K562 (cell line): Measurements from ENCODE around the gene EFR3B.

ENCODE experiments used
- CREB1 ChIP-seq, 2 experiments: sonication (generic) in 1 of 2; formaldehyde crosslinking in 1 of 2; IDR thresholded peaks; 2 replicates each; pipeline versions ENCODE4 v1.6.1 to v1.8.0; 2012 to 2022; ENCODE audit warnings: inconsistent platforms in 1 of 2, mild to moderate bottlenecking in 1 of 2, missing genetic modification reagents in 1 of 2, moderate library complexity in 1 of 2
- EP300 ChIP-seq: IDR thresholded peaks from 2 replicates; pipeline ENCODE4 v1.6.1; 2012; ENCODE audit warnings: low read length, improper control_type of control experiment
- SNRNP70 ChIP-seq: fragments of 200-400 bp; formaldehyde crosslinking; optimal IDR thresholded peaks from 2 replicates; pipeline ENCODE3; 2017; ENCODE audit warnings: low read depth, low read length
- TEAD4 ChIP-seq, 2 experiments: sonication (generic) in 1 of 2; formaldehyde crosslinking in 1 of 2; IDR thresholded peaks; 2 replicates each; pipeline versions ENCODE4 v1.6.1 to v1.8.0; 2012 to 2022; ENCODE audit warnings: borderline replicate concordance in 1 of 2, inconsistent platforms in 1 of 2, low read length in 1 of 2, mild to moderate bottlenecking in 1 of 2, missing genetic modification reagents in 1 of 2

DNA sequence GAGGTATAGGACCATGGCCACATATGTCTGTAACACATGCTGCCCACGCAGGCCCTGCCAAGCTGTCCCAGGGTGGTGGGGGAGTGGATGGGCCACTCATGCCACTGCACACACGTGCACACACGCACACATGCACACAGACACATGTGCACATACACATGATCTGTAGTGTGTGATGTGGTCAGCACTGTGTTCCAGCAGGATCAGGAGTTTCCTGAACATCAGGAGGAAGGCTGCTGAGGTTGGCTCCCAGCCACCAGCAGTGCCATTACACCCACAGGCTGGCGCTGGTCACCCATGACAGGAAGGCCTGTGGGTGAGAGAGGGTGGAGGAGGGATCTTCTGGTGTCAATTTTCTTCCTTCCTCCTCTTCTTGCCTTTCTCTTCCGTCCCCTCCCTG lies 81.8 kb downstream of the EFR3B start:
- TF ChIP-seq TEAD4 (IDR thresholded peaks at IDR 0.05; ENCODE audit: low read length), result no peak
- no peak for TF ChIP-seq TEAD4 (CRISPR knock-in tag; IDR thresholded peaks at IDR 0.05; ENCODE audit: borderline replicate concordance)
- TF ChIP-seq SNRNP70, result no peak
- no peak for TF ChIP-seq CREB1 (IDR thresholded peaks at IDR 0.05)
- no peak for TF ChIP-seq CREB1 (CRISPR knock-in tag; IDR thresholded peaks at IDR 0.05)
- TF ChIP-seq EP300, result no peak
